ENCODE data around the gene SIN3A.
A peak's percentile ranks its signal among the peaks of the same experiment; 100 is the strongest.
"Not testable (repeated sequence)": the region's sequence is repeated elsewhere in the genome, so short reads cannot be mapped to it uniquely, and the experiment has no call there.

The SIN3A gene

GRCh38 chr15:75353604-75354003, 97.9 kb downstream of the SIN3A start:
- DNase-seq = no peak

DNA sequence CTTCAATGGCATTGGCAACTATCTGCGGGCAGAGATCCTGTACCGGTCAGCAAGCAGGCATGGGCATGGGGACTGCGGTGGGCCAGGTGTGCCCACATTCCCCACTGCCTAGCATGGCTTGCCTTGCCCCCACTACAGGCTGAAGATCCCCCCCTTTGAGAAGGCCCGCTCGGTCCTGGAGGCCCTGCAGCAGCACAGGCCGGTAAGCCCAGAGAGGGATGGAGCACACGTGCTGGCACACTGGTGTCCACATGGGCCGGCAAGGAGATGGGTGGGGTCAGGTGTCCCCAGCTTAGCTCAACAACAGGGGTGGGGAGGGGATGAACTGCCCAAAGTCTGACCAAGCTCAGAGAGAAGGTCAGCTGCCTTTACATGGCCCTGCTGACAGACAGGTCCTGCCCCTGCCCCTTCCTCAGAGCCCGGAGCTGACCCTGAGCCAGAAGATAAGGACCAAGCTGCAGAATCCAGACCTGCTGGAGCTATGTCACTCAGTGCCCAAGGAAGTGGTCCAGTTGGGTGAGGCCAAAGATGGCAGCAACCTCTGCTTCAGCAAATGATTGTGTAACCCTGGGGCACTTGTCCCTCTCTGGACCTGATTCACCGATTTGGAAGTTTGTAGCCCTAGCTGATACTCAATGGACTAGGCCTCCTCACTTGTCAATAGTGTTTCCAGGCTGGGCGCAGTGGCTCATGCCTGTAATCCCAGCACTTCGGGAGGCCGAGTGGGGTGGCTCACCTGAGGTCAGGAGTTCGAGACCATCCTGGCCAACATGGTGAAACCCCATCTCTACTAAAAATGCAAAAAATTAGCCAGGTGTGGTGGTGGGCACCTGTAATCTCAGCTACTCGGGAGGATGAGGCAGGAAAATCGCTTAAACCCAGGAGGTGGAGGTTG, 99.1 kb downstream of the SIN3A start:
- no peak for DNase-seq

- DNase-seq = no peak
These were observed 100.7 kb downstream of the SIN3A start for GRCh38 chr15:75350601-75351361.

GRCh38 chr15:75349851-75350588, 101.5 kb downstream of the SIN3A start:
- DNase-seq = peak; percentile 79

DNA sequence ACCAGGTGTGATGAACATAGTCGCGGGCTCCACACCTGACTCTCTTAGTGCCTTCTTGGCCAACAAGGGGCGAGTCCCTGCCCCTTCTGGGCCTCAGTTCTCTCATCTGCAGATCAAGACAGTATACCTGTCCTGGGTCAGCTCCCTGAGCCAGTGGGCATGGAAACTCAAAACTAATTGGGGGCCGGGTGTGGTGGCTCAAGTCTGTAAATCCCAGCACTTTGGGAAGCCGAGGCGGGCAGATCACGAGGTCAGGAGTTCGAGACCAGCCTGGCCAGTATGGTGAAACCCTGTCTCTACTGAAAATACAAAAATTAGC, 102.2 kb downstream of the SIN3A start:
- DNase-seq = not testable (repeated sequence)

DNA sequence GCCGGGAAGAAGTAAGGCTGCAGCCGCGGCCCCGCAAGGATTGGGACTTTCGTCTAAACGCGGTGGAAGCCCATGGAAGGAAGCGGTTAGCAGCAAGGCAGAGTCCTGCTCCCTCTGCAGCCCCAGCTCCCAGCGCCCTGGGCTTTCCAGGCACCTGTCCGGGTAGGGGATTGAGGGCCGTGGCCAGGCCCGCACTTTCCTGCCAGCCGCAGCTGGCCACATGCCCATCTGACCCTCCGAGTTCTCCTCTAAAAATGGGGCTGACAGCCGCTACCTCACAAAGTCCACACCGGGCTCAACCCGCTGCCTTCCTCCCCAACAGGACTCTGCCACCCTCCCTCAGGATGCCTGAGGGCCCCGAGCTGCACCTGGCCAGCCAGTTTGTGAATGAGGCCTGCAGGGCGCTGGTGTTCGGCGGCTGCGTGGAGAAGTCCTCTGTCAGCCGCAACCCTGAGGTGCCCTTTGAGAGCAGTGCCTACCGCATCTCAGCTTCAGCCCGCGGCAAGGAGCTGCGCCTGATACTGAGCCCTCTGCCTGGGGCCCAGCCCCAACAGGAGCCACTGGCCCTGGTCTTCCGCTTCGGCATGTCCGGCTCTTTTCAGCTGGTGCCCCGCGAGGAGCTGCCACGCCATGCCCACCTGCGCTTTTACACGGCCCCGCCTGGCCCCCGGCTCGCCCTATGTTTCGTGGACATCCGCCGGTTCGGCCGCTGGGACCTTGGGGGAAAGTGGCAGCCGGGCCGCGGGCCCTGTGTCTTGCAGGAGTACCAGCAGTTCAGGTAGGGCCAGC, 102.7 kb downstream of the SIN3A start:
- DNase-seq = no peak

DNA sequence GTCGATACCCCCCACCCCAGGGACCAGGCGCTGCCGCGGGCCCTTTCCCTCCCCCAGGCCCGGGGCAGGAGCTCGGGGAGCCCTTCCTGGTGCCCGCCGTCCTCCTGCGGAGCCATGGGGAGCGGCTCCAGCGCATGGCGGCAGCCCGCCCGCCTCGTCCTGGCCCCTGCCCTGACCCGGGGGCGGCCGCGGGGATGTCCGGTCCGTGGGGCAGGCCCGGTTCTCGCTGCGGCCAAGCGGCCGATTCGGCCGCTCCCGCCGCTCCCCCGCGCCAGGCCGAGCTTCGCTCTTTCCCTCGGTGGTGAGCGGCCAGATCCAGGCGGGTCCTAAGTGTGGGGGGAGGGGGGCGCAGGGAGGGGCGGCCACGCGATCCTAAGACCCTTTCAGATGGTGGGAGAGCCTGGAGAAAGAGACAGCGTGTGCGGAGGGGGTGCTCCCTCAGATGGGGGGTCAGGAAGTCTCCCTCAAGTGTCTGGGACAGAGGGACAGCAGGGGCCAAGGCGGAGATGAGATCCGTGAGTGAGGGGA, 103.4 kb downstream of the SIN3A start:
- DNase-seq = no peak

DNA sequence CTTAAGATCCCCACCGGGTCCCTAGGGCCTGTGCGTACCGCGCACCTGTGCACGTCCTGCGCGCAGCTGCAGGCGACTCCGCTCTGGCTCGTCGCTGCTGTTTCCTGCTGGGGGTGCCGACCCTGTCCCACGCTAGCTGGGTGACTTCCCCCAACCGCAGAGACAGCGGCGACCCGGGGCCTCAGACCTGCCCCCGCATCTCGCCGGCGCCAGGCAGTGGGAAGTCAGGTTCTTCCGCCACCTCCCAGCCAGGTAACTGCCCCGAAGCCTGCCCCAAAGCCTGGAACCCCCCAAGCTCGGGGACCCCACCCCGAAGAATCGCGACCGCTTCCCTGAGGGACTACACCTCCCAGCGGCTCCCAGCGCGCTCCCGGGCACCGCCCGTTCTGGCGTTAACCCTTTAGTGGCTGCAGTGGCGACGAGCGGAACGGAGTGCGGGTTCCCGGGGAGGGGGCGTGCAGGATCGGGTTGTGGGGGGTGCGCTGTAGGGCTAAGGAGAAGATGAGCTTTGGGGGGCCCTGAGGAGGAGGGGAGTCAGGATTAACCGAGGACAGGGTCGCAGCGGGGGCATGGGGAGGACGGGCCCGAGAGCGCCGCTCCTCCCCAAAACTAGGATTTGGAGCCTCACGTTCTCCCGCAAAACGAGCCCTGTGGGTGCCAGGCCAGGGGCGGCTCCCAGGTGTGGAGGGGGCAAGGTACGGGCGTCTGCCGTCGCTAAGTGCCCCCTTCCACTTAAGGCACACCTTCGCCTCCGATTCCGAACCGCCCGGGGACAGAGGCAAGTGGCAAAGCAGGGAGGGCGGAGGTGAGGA, 104.1 kb downstream of the SIN3A start:
- peak; percentile 54 for DNase-seq

GRCh38 chr15:75346796-75347221, 104.7 kb downstream of the SIN3A start, which contains the start of gene NEIL1:
Gene NEIL1, plus strand, starts transcription at chr15:75347039. Its CDS starts 1,867 bp downstream, at chr15:75348906.
- no peak for DNase-seq

DNA sequence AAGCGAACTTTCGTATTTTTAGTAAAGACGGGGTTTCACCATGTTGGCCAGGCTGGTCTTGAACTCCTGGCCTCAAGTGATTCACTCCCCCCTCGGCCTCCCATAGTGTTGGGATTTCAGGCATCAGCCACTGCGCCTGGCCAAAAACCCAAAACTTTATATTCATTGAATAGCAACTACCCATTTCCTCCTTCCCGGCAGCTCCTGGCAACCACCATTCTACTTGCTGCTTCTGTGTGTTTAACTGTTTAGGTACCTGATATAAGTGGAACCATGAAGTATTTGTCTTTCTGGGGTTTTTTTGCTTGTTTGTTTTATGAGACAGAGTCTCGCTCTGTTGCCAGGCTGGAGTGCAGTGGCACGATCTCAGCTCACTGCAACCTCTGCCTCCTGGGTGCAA, 107.5 kb downstream of the SIN3A start:
- DNase-seq = not testable (repeated sequence)

- DNase-seq = no peak
These were observed 109.3 kb downstream of the SIN3A start for GRCh38 chr15:75342221-75342620.

- no peak for DNase-seq
These were observed 111.8 kb downstream of the SIN3A start for GRCh38 chr15:75339531-75340240.

GRCh38 chr15:75338661-75339240, 112.7 kb downstream of the SIN3A start:
- DNase-seq = no peak

GRCh38 chr15:75335705-75336355, 115.7 kb downstream of the SIN3A start, which contains the start of gene COMMD4:
Gene COMMD4, plus strand, starts transcription at chr15:75336063. Its CDS starts 27 bp downstream, at chr15:75336090.
- peak; percentile 93 for DNase-seq

GRCh38 chr15:75335313-75335704, 116.2 kb downstream of the SIN3A start:
- no peak for DNase-seq

DNA sequence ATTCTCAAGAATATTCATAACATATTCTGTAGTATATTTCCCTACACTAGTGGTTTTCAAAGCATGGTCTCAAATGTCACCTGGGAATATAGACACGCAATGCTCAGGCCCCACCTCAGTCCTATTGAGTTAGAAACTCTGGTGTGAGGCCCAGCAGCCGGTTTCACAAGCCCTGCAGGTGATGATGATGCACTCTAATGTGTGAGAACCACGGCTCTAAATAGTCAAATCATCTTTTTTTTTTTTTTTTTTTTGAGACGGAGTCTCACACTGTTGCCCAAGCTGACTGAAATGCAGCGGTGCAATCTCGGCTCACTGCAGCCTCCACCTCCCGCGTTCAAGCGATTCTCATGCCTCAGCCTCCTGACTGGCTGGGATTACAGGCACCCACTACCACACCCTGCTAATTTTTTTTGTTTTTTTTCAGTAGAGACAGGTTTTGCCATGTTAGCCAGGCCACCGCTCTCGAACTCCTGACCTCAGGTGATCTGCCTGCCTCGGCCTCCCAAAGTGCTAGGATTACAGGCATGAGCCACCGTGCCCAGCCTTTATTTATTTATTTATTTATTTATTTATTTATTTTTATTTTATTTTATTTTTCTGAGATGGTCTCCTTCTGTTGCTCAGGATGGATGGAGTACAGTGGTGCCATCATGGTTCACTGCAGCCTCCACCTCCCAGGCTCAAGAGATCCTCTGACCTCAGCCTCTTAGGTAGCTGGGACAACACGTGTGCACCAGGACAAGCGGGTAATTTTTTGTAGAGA, 117.7 kb downstream of the SIN3A start:
- not testable (repeated sequence) for DNase-seq

GRCh38 chr15:75332093-75332492, 119.4 kb downstream of the SIN3A start:
- DNase-seq = not testable (repeated sequence)

DNA sequence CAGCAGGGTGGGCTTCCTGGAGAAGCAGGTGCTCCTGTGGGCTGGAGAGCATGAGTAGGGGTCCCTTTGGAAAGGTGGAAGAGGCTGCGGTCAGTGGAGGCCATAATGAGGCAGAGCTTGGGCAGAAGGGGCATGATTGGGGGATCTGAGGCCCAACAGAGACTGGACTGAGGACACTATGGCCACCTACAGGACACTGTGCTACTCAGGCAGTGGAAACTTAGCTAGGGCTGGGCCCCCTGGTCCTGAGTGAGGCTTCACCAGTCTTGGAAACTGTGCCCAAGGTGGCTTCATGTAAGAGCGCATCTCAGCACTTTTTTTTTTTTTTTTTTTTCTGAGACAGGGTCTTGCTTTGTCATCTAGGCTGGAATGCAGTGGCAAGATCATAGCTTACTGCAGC, 121.9 kb downstream of the SIN3A start:
- no peak for DNase-seq

All from activated CD4-positive, alpha-beta T cell treated with anti-CD3 and anti-CD28 coated beads for 48 hours (primary cell).